22Rv1 (cell line): ENCODE results near the gene ANGEL1.

ENCODE experiments used
- CTCF ChIP-seq: fragments of 450-650 bp; IDR thresholded peaks from 2 replicates; pipeline ENCODE4 v1.5.1; 2017; ENCODE audit warnings: mild to moderate bottlenecking
- ZFX ChIP-seq: fragments of 450-650 bp; IDR thresholded peaks from 2 replicates; pipeline ENCODE4 v1.6.1; 2017; ENCODE audit warnings: antibody characterized with exemption, borderline replicate concordance

- no peak for TF ChIP-seq CTCF
- TF ChIP-seq ZFX: no peak
Observed at GRCh38 chr14:76752744-76753143, 59.9 kb downstream of the ANGEL1 start.
